ENCODE measurements around the gene STRIP1. TPM values are rescaled to one million over a fixed set of nuclear protein-coding genes. Genes with fewer than 3 reads are reported as not detected.

Gene STRIP1, protein sequence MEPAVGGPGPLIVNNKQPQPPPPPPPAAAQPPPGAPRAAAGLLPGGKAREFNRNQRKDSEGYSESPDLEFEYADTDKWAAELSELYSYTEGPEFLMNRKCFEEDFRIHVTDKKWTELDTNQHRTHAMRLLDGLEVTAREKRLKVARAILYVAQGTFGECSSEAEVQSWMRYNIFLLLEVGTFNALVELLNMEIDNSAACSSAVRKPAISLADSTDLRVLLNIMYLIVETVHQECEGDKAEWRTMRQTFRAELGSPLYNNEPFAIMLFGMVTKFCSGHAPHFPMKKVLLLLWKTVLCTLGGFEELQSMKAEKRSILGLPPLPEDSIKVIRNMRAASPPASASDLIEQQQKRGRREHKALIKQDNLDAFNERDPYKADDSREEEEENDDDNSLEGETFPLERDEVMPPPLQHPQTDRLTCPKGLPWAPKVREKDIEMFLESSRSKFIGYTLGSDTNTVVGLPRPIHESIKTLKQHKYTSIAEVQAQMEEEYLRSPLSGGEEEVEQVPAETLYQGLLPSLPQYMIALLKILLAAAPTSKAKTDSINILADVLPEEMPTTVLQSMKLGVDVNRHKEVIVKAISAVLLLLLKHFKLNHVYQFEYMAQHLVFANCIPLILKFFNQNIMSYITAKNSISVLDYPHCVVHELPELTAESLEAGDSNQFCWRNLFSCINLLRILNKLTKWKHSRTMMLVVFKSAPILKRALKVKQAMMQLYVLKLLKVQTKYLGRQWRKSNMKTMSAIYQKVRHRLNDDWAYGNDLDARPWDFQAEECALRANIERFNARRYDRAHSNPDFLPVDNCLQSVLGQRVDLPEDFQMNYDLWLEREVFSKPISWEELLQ
- 20.0 TPM for total RNA-seq

DNA sequence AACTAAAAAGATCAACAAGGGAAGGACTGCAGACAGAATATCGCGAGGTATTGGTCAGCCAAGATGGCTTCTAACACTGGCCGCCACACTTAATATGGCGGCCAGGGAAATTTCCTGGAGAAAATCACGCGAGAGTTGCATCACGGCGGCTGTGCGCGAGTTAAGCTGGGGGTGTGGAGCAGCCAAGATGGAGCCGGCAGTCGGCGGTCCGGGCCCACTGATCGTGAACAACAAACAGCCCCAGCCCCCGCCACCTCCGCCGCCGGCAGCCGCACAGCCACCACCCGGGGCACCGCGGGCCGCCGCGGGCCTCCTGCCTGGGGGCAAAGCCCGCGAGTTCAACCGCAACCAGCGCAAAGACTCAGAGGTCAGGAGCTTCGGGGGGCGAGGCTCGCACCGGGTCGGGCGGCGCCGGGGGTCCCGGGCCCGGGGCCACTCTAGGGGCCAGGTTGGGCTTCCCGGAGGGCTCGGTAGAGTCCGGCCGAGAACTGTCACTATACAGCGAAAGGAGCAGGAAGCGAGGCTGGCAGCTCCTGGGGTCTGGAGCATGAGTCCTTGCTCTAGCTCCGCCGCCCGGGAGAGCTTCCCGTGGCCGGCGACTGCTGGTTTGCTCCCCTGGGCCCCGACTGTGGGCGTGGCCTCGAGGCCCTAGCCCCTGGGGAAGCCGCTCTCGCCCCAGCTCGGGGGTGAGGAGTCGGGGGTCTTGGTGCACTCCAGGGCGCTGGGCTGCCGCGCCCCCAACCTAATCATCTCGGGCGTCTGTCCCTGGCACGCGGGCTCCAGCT, at the start of gene STRIP1:
TSS of gene STRIP1 (plus strand) at position 174 of the 785 bp plus-strand sequence. CDS start at position 188, 14 bp downstream.
- peaks cover 16 to 18% of the 10 kb centered on the region in 2 donors for H3K36me3 ChIP-seq
- H3K27me3 ChIP-seq: no peaks in the 10 kb centered on the region
- H3K27ac ChIP-seq: peak within 1 kb of the TSS; percentile 90 to 92
- H3K4me1 ChIP-seq: peaks cover 0 to 6% of the 10 kb centered on the region in 2 donors
- TF ChIP-seq, protein P1, sequence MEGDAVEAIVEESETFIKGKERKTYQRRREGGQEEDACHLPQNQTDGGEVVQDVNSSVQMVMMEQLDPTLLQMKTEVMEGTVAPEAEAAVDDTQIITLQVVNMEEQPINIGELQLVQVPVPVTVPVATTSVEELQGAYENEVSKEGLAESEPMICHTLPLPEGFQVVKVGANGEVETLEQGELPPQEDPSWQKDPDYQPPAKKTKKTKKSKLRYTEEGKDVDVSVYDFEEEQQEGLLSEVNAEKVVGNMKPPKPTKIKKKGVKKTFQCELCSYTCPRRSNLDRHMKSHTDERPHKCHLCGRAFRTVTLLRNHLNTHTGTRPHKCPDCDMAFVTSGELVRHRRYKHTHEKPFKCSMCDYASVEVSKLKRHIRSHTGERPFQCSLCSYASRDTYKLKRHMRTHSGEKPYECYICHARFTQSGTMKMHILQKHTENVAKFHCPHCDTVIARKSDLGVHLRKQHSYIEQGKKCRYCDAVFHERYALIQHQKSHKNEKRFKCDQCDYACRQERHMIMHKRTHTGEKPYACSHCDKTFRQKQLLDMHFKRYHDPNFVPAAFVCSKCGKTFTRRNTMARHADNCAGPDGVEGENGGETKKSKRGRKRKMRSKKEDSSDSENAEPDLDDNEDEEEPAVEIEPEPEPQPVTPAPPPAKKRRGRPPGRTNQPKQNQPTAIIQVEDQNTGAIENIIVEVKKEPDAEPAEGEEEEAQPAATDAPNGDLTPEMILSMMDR (IDR thresholded peaks at IDR 0.05): no peak
- DNase-seq (ENCODE audit: low spot score in 2 of 2): peak; percentile 77 to 97
- H3K4me3 ChIP-seq: peak within 1 kb of the TSS; percentile 86 to 96
- intact Hi-C loops (cut with DNase I): loop anchor here (10.0 kb wide), 2 partner anchors 300 to 1220 kb away; partner anchors contain the start of gene RBM15
- H3K9me3 ChIP-seq: no peaks in the 10 kb centered on the region

- Histone ChIP-seq H3K9me3 (no peaks in the 10 kb centered on the region), H3K36me3 (no peaks in the 10 kb centered on the region), H3K4me1 (peaks cover 10 to 12% of the 10 kb centered on the region in 2 donors), H3K4me3 (peak overlapping the region; percentile 77 to 81), H3K27me3 (no peaks in the 10 kb centered on the region), H3K27ac (peak overlapping the region; percentile 97 to 98)
- intact Hi-C loops (cut with DNase I): loop anchor here (2.0 kb wide), 2 partner anchors 75 to 437 kb away; partner anchors contain the start of genes CSF1 and GNAI3
- DNase-seq (ENCODE audit: low spot score in 2 of 2): no peak
- TF ChIP-seq, protein P1 (IDR thresholded peaks at IDR 0.05): no peak
These were observed 49.0 kb upstream of the STRIP1 start for GRCh38 chr1:109985247-109986053.

DNA sequence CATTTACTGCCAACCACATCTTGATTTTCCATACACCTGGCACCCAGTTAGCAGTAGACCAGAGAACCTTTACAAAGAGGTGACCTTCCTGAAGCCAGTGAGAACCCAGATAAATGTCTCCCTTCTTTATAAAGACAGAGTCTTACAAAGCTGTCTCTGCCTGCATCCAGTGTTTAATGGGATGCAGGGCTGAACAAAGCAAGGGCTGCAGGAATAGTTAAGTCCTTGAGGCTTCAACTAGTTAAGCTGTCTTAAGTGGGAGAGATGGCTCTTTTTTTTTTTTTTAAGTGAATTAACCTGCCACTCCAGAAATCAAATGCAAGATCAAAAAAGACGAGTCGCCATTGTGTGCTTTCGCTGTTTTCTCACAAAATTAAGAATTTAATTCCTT, 48.4 kb upstream of the STRIP1 start:
- H3K36me3 ChIP-seq: no peaks in the 10 kb centered on the region
- intact Hi-C loops (cut with DNase I): no loop called here
- H3K9me3 ChIP-seq: no peaks in the 10 kb centered on the region
- no peak overlapping the region for H3K27ac ChIP-seq
- peaks cover 10 to 12% of the 10 kb centered on the region in 2 donors for H3K4me1 ChIP-seq
- H3K4me3 ChIP-seq: peak overlapping the region; percentile 77 to 81
- no peaks in the 10 kb centered on the region for H3K27me3 ChIP-seq
- TF ChIP-seq, protein P1 (IDR thresholded peaks at IDR 0.05): no peak
- DNase-seq (ENCODE audit: low spot score in 2 of 2): no peak

DNA sequence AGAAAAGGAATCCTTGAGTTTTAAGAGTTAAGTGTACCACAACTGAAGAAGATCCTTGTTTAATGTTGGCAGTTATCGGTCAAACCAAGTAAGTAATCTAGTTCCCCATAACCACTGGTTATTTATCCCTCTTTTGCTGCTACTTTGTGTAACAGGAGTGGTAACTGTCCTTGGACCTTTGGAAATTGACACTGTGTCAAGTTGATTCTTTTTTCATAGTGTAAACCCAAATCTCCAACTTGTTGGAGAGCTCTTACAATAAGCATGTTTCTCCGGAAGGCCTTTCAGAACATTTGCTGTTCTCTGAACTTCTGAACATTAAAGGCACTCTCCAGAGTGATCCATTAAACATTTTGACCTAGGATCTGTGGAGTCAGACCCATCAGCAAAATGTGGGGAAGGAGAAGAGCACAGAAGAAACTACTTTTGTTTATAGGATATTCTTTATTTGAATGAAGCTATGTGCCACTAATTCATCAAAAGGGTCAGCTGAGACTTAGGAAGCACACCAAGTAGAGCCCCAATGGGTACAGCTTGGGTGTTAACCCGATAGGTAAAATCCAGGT, 46.0 kb upstream of the STRIP1 start:
- H3K4me1 ChIP-seq: peaks cover 10 to 17% of the 10 kb centered on the region in 2 donors
- TF ChIP-seq, protein P1 (IDR thresholded peaks at IDR 0.05): no peak
- no peak overlapping the region for H3K27ac ChIP-seq
- no peak for DNase-seq (ENCODE audit: low spot score in 2 of 2)
- H3K4me3 ChIP-seq: no peak overlapping the region
- no peaks in the 10 kb centered on the region for H3K27me3 ChIP-seq
- intact Hi-C loops (cut with DNase I): no loop called here
- no peaks in the 10 kb centered on the region for H3K9me3 ChIP-seq
- H3K36me3 ChIP-seq: no peaks in the 10 kb centered on the region

Data from ascending aorta (tissue), 2 donors.